Neural progenitor cell (in vitro differentiated cells): Measurements from ENCODE around the gene TRNAU1AP.

Experiments
- EZH2 ChIP-seq: fragments of 200-600 bp; sonication (generic); IDR thresholded peaks from 2 replicates; pipeline ENCODE4 v1.6.1; 2017; ENCODE audit warnings: antibody characterized with exemption, mild to moderate bottlenecking, moderate library complexity
- TF ChIP-seq, protein P1 (sequence below): fragments of 200-600 bp; sonication (generic); IDR thresholded peaks from 2 replicates; pipeline ENCODE4 v1.5.1; 2017; ENCODE audit warnings: antibody characterized with exemption, mild to moderate bottlenecking

DNA sequence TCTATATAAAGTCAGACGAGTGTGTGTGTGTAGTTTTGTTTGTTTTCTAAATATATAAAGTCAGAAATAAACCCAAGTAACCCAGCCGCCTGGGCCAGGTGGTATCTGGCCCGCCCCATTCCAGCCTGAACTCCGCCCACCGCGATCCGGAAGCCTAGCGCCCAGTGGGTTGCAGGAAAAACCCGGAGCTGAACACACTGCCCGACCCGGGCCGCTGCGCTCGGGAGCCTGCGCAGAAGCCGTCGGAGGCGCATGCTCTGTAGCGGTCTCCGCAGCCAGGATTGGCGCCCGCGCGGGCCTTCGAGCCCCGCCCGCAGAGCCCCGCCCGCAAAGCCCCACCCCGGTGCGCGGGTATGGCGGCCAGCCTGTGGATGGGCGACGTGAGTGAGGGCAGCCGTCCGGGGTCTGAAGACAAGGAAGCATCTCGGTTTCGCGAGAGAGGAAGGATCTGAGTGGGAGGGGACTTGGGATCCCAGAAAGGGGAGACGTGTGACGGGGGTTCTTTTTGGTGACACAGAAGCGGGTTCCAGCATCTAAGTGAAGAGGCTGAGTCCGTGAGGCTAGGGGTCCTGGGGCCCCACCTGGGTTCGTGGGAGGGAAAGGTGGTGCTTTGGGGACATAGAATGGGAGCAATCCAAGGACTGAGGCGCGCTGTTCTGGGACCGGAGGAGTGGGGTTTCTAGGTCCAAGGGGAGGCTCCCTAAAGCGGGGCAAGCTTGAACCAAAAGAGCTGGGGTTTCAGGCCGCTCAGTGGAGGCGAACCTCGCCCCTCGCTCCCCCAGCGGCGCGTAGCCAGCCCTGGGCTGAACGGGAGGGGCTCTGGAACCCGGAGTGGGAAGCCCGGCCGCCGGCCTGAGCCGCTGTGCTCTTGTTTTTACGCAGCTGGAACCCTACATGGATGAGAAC lies at the start of gene TRNAU1AP:
- TF ChIP-seq EZH2, result peak; percentile 37
- TF ChIP-seq, protein P1, sequence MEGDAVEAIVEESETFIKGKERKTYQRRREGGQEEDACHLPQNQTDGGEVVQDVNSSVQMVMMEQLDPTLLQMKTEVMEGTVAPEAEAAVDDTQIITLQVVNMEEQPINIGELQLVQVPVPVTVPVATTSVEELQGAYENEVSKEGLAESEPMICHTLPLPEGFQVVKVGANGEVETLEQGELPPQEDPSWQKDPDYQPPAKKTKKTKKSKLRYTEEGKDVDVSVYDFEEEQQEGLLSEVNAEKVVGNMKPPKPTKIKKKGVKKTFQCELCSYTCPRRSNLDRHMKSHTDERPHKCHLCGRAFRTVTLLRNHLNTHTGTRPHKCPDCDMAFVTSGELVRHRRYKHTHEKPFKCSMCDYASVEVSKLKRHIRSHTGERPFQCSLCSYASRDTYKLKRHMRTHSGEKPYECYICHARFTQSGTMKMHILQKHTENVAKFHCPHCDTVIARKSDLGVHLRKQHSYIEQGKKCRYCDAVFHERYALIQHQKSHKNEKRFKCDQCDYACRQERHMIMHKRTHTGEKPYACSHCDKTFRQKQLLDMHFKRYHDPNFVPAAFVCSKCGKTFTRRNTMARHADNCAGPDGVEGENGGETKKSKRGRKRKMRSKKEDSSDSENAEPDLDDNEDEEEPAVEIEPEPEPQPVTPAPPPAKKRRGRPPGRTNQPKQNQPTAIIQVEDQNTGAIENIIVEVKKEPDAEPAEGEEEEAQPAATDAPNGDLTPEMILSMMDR, result no peak
